ENCODE measurements around the gene SYCN.

DNA sequence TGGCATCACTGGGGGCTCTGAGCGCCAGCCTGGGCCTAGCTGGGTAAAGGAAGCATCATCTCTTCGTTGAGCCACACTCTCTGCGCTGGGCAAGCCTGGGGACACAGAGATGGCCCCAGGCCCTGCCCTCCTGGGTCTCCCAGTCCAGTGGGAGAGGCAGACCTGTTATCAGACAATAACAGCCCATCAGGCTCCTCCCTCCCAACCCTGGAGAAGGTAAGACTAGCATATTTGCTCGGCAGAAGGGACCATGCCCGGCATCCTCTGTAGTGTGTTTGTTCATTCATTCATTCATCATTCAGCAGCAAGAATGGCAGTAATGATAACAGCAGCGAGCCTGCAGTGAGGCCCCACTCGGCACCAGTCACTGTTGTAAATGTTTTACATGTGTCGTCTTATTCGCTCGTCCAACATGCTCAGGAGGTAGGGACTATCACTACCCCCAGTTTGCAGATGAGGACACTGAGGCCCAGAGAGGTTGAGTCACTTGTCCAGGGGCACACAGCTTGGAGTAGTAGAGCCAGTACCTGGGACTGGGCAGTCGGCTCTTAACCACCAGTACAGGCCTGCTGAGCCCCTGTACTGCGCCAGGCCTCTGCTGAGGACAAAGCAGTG lies 45.3 kb downstream of the SYCN start:
- no peak for TF ChIP-seq EZH2 (IDR thresholded peaks at IDR 0.05)
- TF ChIP-seq CTCF (IDR thresholded peaks at IDR 0.05 in 2 of 3, conservative IDR thresholded peaks at IDR 0.05 in 1 of 3; ENCODE audit: borderline replicate concordance in 1 of 3, insufficient read depth in 1 of 3, low read depth in 2 of 3, low read length in 2 of 3) = no peak
- TF ChIP-seq POLR2AphosphoS5 (IDR thresholded peaks at IDR 0.05; ENCODE audit: low read depth, low read length) = no peak
- TF ChIP-seq, protein P1, sequence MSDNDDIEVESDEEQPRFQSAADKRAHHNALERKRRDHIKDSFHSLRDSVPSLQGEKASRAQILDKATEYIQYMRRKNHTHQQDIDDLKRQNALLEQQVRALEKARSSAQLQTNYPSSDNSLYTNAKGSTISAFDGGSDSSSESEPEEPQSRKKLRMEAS (IDR thresholded peaks at IDR 0.05) = no peak
- no peak for TF ChIP-seq ZNF274 (IDR thresholded peaks at IDR 0.05; ENCODE audit: low read depth, low read length)
- TF ChIP-seq, protein P2, sequence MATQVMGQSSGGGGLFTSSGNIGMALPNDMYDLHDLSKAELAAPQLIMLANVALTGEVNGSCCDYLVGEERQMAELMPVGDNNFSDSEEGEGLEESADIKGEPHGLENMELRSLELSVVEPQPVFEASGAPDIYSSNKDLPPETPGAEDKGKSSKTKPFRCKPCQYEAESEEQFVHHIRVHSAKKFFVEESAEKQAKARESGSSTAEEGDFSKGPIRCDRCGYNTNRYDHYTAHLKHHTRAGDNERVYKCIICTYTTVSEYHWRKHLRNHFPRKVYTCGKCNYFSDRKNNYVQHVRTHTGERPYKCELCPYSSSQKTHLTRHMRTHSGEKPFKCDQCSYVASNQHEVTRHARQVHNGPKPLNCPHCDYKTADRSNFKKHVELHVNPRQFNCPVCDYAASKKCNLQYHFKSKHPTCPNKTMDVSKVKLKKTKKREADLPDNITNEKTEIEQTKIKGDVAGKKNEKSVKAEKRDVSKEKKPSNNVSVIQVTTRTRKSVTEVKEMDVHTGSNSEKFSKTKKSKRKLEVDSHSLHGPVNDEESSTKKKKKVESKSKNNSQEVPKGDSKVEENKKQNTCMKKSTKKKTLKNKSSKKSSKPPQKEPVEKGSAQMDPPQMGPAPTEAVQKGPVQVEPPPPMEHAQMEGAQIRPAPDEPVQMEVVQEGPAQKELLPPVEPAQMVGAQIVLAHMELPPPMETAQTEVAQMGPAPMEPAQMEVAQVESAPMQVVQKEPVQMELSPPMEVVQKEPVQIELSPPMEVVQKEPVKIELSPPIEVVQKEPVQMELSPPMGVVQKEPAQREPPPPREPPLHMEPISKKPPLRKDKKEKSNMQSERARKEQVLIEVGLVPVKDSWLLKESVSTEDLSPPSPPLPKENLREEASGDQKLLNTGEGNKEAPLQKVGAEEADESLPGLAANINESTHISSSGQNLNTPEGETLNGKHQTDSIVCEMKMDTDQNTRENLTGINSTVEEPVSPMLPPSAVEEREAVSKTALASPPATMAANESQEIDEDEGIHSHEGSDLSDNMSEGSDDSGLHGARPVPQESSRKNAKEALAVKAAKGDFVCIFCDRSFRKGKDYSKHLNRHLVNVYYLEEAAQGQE (IDR thresholded peaks at IDR 0.05; ENCODE audit: low read depth) = no peak
- no peak for TF ChIP-seq POLR2A (IDR thresholded peaks at IDR 0.05; ENCODE audit: borderline replicate concordance, extremely low read depth, insufficient read depth, insufficient read length)
- TF ChIP-seq ZFX (IDR thresholded peaks at IDR 0.05) = no peak
- TF ChIP-seq RAD21 (IDR thresholded peaks at IDR 0.05; ENCODE audit: low read depth) = no peak
- TF ChIP-seq YY1 (IDR thresholded peaks at IDR 0.05; ENCODE audit: extremely low read depth, insufficient replicate concordance, low read depth, low read length) = no peak
- TF ChIP-seq EZH2phosphoT487 (IDR thresholded peaks at IDR 0.05; ENCODE audit: borderline replicate concordance) = no peak
- TF ChIP-seq, protein P3, sequence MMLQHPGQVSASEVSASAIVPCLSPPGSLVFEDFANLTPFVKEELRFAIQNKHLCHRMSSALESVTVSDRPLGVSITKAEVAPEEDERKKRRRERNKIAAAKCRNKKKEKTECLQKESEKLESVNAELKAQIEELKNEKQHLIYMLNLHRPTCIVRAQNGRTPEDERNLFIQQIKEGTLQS (IDR thresholded peaks at IDR 0.05) = no peak
- no peak for TF ChIP-seq SRF (IDR thresholded peaks at IDR 0.05; ENCODE audit: low read depth)
- no peak for TF ChIP-seq SP1 (IDR thresholded peaks at IDR 0.05; ENCODE audit: low read depth)

All from HCT116 (cell line).